ENCODE measurements around the gene GRIP2. TPM values are rescaled to one million over a fixed set of nuclear protein-coding genes. Genes with fewer than 3 reads are reported as not detected.

Gene GRIP2
- total RNA-seq, 1 donor from 2014 or later = 3.3 TPM

DNA sequence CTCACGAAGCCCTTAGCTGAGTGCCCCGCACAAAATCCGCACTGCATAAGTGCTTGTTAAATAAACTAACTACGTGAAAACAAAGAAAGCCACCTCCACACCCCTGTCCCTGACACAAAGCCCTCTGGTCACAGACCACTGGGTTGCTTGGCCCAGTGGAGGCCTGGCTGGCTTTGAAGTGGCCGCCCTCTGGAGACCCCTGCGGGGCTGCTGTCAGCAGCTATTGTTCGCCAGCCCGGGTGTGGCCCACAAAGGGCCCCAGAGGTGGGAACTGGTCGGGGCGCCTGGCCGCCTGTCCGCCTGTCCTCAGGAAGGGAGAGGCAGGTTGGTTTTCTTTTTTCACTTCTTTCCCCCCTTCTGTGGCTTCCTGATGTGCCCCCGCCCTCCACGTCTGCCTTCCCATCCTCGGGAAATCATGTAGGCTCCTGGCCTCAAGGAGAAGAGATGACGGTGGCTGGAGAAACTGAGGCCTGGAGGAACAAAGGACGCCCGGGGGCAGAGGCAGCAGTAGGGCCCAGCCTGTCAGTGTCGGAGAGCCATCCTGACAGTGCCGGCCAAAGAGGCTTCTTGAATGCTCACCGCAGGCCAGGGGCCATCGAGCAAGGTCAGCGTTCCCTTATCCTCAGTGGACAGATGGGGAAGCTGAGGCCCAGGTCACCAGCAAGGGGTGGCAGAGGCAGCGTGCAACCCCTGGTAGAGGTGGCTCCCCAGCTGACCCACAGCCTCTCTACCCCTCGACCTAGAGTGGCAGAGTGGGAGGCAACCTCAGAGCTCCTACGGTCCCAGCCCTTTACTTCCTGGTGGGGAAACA is 76.6 kb downstream of the GRIP2 start:
- Histone ChIP-seq H3K36me3 (ENCODE audit: insufficient read depth, low read length) (no peaks in the 10 kb centered on the region), H4K20me1 (ENCODE audit: insufficient read depth, low read length) (peaks cover 5% of the 10 kb centered on the region), H3K4me3 (ENCODE audit: insufficient read depth, low read depth, low read length) (no peak overlapping the region), H3K9me3 (ENCODE audit: insufficient read depth, low read depth, low read length) (no peaks in the 10 kb centered on the region), H3K4me1 (ENCODE audit: insufficient read depth, low read length) (peaks cover 33% of the 10 kb centered on the region), H3K27ac (ENCODE audit: low read depth, low read length) (no peak overlapping the region), H2AFZ (ENCODE audit: low read depth, low read length) (no peak overlapping the region), H3K9ac (ENCODE audit: low read length) (no peak overlapping the region), H3K4me2 (ENCODE audit: low read length) (no peak overlapping the region), H3K27me3 (ENCODE audit: insufficient read depth, low read length) (no peaks in the 10 kb centered on the region), H3K79me2 (ENCODE audit: insufficient read depth, low read length) (no peaks in the 10 kb centered on the region)
- no peak for FAIRE-seq
- H3K4me1 Mint-ChIP-seq (ENCODE audit: low read depth, unreplicated experiment) = peaks cover 26% of the 10 kb centered on the region
- no peak for DNase-seq (ENCODE audit: low read depth)
- no peak overlapping the region for H3K4me3 Mint-ChIP-seq (ENCODE audit: unreplicated experiment)
- H3K27ac Mint-ChIP-seq (ENCODE audit: unreplicated experiment) = no peak overlapping the region
- TF ChIP-seq, protein P1, sequence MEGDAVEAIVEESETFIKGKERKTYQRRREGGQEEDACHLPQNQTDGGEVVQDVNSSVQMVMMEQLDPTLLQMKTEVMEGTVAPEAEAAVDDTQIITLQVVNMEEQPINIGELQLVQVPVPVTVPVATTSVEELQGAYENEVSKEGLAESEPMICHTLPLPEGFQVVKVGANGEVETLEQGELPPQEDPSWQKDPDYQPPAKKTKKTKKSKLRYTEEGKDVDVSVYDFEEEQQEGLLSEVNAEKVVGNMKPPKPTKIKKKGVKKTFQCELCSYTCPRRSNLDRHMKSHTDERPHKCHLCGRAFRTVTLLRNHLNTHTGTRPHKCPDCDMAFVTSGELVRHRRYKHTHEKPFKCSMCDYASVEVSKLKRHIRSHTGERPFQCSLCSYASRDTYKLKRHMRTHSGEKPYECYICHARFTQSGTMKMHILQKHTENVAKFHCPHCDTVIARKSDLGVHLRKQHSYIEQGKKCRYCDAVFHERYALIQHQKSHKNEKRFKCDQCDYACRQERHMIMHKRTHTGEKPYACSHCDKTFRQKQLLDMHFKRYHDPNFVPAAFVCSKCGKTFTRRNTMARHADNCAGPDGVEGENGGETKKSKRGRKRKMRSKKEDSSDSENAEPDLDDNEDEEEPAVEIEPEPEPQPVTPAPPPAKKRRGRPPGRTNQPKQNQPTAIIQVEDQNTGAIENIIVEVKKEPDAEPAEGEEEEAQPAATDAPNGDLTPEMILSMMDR (IDR thresholded peaks at IDR 0.05; ENCODE audit: insufficient read depth, low read depth, low read length) = no peak
- no peak for TF ChIP-seq EZH2 (IDR thresholded peaks at IDR 0.05; ENCODE audit: insufficient read depth, low read length)
- peaks cover 4% of the 10 kb centered on the region for H3K36me3 Mint-ChIP-seq (ENCODE audit: low read depth, unreplicated experiment)
- peaks cover 2% of the 10 kb centered on the region for H3K9me3 Mint-ChIP-seq (ENCODE audit: unreplicated experiment)
- H3K27me3 Mint-ChIP-seq (ENCODE audit: low read depth, unreplicated experiment) = no peaks in the 10 kb centered on the region

DNA sequence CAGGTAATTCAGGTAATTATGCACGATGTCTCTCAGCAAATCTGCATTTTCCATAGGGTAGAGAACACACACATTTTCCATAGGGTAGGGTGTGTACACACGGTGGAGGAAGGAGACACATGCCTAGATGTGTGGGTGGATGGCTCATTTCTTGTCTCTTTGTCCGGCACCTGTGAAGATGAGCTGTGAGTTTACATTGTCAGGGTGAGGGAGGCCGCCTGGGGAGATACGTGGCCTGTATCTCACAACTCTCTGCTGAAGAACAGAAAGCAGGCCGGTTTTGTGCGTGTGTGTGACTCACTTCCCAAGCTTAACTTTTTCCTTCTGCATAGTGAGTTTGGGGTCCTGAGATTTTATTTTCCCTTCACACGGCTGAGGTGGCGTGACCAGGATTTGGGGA is 77.4 kb downstream of the GRIP2 start:
- no peak overlapping the region for H3K27ac Mint-ChIP-seq (ENCODE audit: unreplicated experiment)
- Histone ChIP-seq H3K27ac (ENCODE audit: low read depth, low read length) (no peak overlapping the region), H3K36me3 (ENCODE audit: insufficient read depth, low read length) (no peaks in the 10 kb centered on the region), H3K4me3 (ENCODE audit: insufficient read depth, low read depth, low read length) (no peak overlapping the region), H4K20me1 (ENCODE audit: insufficient read depth, low read length) (peaks cover 2% of the 10 kb centered on the region), H3K79me2 (ENCODE audit: insufficient read depth, low read length) (no peaks in the 10 kb centered on the region), H3K4me1 (ENCODE audit: insufficient read depth, low read length) (peaks cover 37% of the 10 kb centered on the region), H3K27me3 (ENCODE audit: insufficient read depth, low read length) (no peaks in the 10 kb centered on the region), H2AFZ (ENCODE audit: low read depth, low read length) (no peak overlapping the region), H3K9me3 (ENCODE audit: insufficient read depth, low read depth, low read length) (no peaks in the 10 kb centered on the region), H3K4me2 (ENCODE audit: low read length) (no peak overlapping the region), H3K9ac (ENCODE audit: low read length) (no peak overlapping the region)
- peaks cover 34% of the 10 kb centered on the region for H3K4me1 Mint-ChIP-seq (ENCODE audit: low read depth, unreplicated experiment)
- TF ChIP-seq, protein P1 (IDR thresholded peaks at IDR 0.05; ENCODE audit: insufficient read depth, low read depth, low read length) = no peak
- no peak for TF ChIP-seq EZH2 (IDR thresholded peaks at IDR 0.05; ENCODE audit: insufficient read depth, low read length)
- DNase-seq (ENCODE audit: low read depth) (no peak), FAIRE-seq (no peak)
- peaks cover 4% of the 10 kb centered on the region for H3K36me3 Mint-ChIP-seq (ENCODE audit: low read depth, unreplicated experiment)
- no peaks in the 10 kb centered on the region for H3K27me3 Mint-ChIP-seq (ENCODE audit: low read depth, unreplicated experiment)
- peaks cover 2% of the 10 kb centered on the region for H3K9me3 Mint-ChIP-seq (ENCODE audit: unreplicated experiment)
- H3K4me3 Mint-ChIP-seq (ENCODE audit: unreplicated experiment) = no peak overlapping the region

DNA sequence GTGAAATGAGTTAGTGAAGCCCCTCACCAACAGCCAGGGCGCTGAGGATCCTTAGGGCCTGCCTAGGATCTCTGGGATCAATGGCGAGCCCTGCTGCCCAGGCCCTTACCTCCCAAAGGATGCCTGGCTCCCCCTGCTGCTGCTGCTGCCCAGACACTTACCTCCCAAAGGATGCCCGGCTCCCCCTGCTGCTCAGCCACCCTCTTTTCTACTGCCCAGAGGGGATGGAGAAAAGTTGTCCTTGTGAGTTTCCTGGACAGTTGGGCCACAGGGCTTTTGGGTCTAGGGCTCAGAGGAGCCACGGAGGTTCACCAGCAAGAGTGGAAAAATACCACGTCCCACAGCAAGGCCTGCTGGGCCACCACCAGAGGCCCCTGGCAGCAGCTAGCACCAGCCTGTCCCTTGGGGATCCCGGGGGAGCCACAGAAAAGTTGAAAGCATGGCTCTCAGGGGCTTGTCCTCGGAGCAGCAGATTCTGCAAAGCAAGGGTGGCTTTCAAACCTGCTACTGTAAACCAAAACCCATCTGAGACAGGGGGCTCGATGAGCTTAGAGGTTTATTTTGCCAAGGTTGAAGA is 78.3 kb downstream of the GRIP2 start:
- no peak overlapping the region for H3K27ac Mint-ChIP-seq (ENCODE audit: unreplicated experiment)

More for the DNA sequence above, 78.3 kb downstream of the GRIP2 start:
- Mint-ChIP-seq H3K4me3 (ENCODE audit: unreplicated experiment) (no peak overlapping the region), H3K36me3 (ENCODE audit: low read depth, unreplicated experiment) (peaks cover 4% of the 10 kb centered on the region), H3K27me3 (ENCODE audit: low read depth, unreplicated experiment) (no peaks in the 10 kb centered on the region), H3K9me3 (ENCODE audit: unreplicated experiment) (peaks cover 2% of the 10 kb centered on the region), H3K4me1 (ENCODE audit: low read depth, unreplicated experiment) (peaks cover 34% of the 10 kb centered on the region)
- Histone ChIP-seq H3K9me3 (ENCODE audit: insufficient read depth, low read depth, low read length) (no peaks in the 10 kb centered on the region), H3K27me3 (ENCODE audit: insufficient read depth, low read length) (no peaks in the 10 kb centered on the region), H3K4me1 (ENCODE audit: insufficient read depth, low read length) (peaks cover 37% of the 10 kb centered on the region), H3K4me3 (ENCODE audit: insufficient read depth, low read depth, low read length) (no peak overlapping the region), H4K20me1 (ENCODE audit: insufficient read depth, low read length) (no peaks in the 10 kb centered on the region), H3K36me3 (ENCODE audit: insufficient read depth, low read length) (no peaks in the 10 kb centered on the region), H2AFZ (ENCODE audit: low read depth, low read length) (no peak overlapping the region), H3K4me2 (ENCODE audit: low read length) (no peak overlapping the region), H3K79me2 (ENCODE audit: insufficient read depth, low read length) (no peaks in the 10 kb centered on the region), H3K9ac (ENCODE audit: low read length) (no peak overlapping the region), H3K27ac (ENCODE audit: low read depth, low read length) (no peak overlapping the region)
- no peak for TF ChIP-seq EZH2 (IDR thresholded peaks at IDR 0.05; ENCODE audit: insufficient read depth, low read length)
- TF ChIP-seq, protein P1 (IDR thresholded peaks at IDR 0.05; ENCODE audit: insufficient read depth, low read depth, low read length) = peak; percentile 49
- DNase-seq (ENCODE audit: low read depth) (peak; percentile 52), FAIRE-seq (no peak)

All from astrocyte (in vitro differentiated cells and primary cell).